Thymus (tissue), 11 donors: ENCODE data around the gene MAN2C1. TPM values are rescaled to one million over a fixed set of nuclear protein-coding genes. Genes with fewer than 3 reads are reported as not detected.
"Not testable (repeated sequence)": the region's sequence is repeated elsewhere in the genome, so short reads cannot be mapped to it uniquely, and the experiment has no call there.

ENCODE experiments used
- DNase-seq, 9 donors: peaks; one replicate each; pipeline ENCODE4 v3.0.0-alpha.2; 2013; ENCODE audit warnings: low spot score in 9 of 9, low read depth in 6 of 9, missing footprints in 1 of 9
- H3K27ac ChIP-seq, 2 donors: one replicate each; pipeline ENCODE4 v1.5.1; 2013; ENCODE audit warnings: control low read depth in 1 of 2, low read depth in 1 of 2, low read length in 1 of 2, mild to moderate bottlenecking in 1 of 2, moderate library complexity in 1 of 2
- H3K27me3 ChIP-seq, 2 donors: one replicate each; pipeline ENCODE4 v1.5.1; 2013; ENCODE audit warnings: low read length in 1 of 2; ENCODE audit not compliant: control insufficient read depth in 2 of 2, insufficient read depth in 1 of 2
- H3K36me3 ChIP-seq, 2 donors: one replicate each; pipeline ENCODE4 v1.5.1; 2013; ENCODE audit warnings: low read length in 1 of 2, mild to moderate bottlenecking in 1 of 2, moderate library complexity in 1 of 2; ENCODE audit not compliant: control insufficient read depth in 2 of 2, insufficient read depth in 2 of 2
- H3K4me1 ChIP-seq, 2 donors: one replicate each; pipeline ENCODE4 v1.5.1; 2013; ENCODE audit warnings: low read length in 2 of 2; ENCODE audit not compliant: control insufficient read depth in 2 of 2, insufficient read depth in 2 of 2
- H3K4me3 ChIP-seq, 2 donors: one replicate each; pipeline ENCODE4 v1.5.1; 2013; ENCODE audit warnings: low read length in 2 of 2, control low read depth in 1 of 2, mild to moderate bottlenecking in 1 of 2
- H3K9me3 ChIP-seq, 2 donors: one replicate each; pipeline ENCODE4 v1.5.1; 2013; ENCODE audit warnings: low read length in 1 of 2, mild to moderate bottlenecking in 1 of 2; ENCODE audit not compliant: control insufficient read depth in 2 of 2, insufficient read depth in 1 of 2
- WGBS: extraction: QIAGEN DNeasy Blood & Tissue Kit; methylation state at CpG from one replicate; pipeline ENCODE4 v1.1.7; 2013; 5-methylcytosine and 5-hydroxymethylcytosine counted together
- polyA plus RNA-seq: library from polyadenylated mRNA; stranded (reverse); fragments of 200-250 nt; gene quantifications from one replicate; pipeline ENCODE4 v1.2.3, GENCODE V29; 2013
- total RNA-seq: library from RNA; stranded (reverse); fragments of 120-200 nt; gene quantifications from one replicate; pipeline ENCODE4 v1.2.4, GENCODE V29; 2013
- donor health status: healthy.

The MAN2C1 gene
- total and polyA plus RNA-seq, 2 donors, result 64.3 to 280 TPM

DNA sequence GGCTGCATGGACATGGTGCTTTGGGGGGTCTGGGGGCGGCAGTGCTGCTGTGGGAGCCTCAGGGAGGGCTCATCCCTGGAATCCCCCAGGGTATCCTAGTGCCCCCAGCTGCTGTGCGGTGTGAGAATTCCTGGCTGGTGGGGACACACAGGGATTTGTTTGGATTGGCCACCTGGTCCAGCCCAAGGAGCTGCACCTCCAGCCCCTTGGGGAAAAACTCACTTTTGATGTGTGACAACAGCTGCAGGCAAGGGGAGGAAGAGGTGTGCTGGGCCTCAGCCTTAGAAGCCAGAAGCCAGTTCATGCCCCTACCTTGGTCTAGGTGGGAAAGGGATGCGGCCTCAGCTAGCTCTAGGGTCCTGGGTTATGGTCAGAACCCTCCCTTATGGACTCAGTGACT, 40.9 kb downstream of the MAN2C1 start:
- H3K4me3 ChIP-seq, result no peak overlapping the region
- no peak for DNase-seq
- no peaks in the 10 kb centered on the region for H3K9me3 ChIP-seq
- no peak overlapping the region for H3K27ac ChIP-seq
- no peaks in the 10 kb centered on the region for H3K36me3 ChIP-seq
- over 99% methylated on average over 3 of the region's 3 CpGs for WGBS
- no peaks in the 10 kb centered on the region for H3K27me3 ChIP-seq
- H3K4me1 ChIP-seq, result no peaks in the 10 kb centered on the region

DNA sequence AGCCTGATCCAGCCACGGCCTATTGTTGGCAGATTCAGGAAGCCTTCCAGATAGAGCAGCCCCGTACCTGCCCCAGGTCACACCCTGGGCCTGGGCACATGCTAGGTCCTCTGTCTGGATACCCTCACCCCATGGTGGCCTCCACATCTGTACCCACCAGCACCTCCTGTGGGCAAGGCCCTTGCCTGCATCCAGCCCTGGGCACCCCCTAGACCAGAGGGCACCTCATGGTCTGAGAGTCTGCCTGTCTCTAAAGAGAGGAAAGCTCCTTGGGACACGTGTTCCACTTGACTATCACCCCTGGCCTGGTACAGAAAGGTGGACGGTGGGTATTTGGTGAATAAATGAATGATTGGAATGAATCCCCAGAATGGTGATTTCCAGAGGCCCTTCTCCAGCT, 41.4 kb downstream of the MAN2C1 start:
- Histone ChIP-seq H3K4me3 (no peak overlapping the region), H3K27me3 (no peaks in the 10 kb centered on the region), H3K9me3 (no peaks in the 10 kb centered on the region), H3K36me3 (no peaks in the 10 kb centered on the region), H3K4me1 (no peaks in the 10 kb centered on the region), H3K27ac (no peak overlapping the region)
- WGBS, result 96% methylated on average over 4 of the region's 4 CpGs
- no peak for DNase-seq

GRCh38 chr15:75325922-75326321, 42.5 kb downstream of the MAN2C1 start:
- no peaks in the 10 kb centered on the region for H3K36me3 ChIP-seq
- over 99% methylated on average over 4 of the region's 4 CpGs for WGBS
- DNase-seq, result no peak
- no peaks in the 10 kb centered on the region for H3K27me3 ChIP-seq
- no peak overlapping the region for H3K27ac ChIP-seq
- no peak overlapping the region for H3K4me3 ChIP-seq
- H3K9me3 ChIP-seq, result no peaks in the 10 kb centered on the region
- no peaks in the 10 kb centered on the region for H3K4me1 ChIP-seq

DNA sequence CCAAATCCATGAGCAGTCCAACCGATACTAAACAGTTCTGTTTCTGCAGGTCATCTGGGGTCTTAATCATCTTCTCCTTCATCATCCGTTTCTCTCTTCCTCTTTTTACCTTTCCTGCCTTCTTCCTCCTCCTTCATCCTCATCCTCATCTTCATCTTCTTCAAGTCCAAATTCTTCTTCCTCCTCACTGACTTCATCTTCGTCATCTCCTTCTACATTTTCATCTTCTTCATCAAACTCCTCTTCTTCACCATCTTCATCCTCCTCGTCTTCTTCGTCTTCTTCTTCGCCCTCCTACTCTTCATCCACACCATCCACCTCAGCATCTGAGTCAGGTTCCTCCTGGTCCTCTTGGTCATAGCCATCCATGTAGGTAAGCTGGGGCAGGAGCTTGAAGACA, 46.7 kb downstream of the MAN2C1 start:
- no peak for DNase-seq
- WGBS, result 93% methylated on average over 6 of the region's 6 CpGs

GRCh38 chr15:75319231-75319897, 49.0 kb downstream of the MAN2C1 start:
- H3K27me3 ChIP-seq, H3K36me3 ChIP-seq, H3K27ac ChIP-seq, DNase-seq, H3K9me3 ChIP-seq, H3K4me3 ChIP-seq, H3K4me1 ChIP-seq: not testable (repeated sequence)
- 94% methylated on average over 5 of the region's 5 CpGs for WGBS

More for the DNA sequence above, 46.7 kb downstream of the MAN2C1 start:
- Histone ChIP-seq H3K27ac (no peak overlapping the region), H3K36me3 (no peaks in the 10 kb centered on the region), H3K9me3 (no peaks in the 10 kb centered on the region), H3K4me1 (no peaks in the 10 kb centered on the region), H3K4me3 (no peak overlapping the region), H3K27me3 (no peaks in the 10 kb centered on the region)

DNA sequence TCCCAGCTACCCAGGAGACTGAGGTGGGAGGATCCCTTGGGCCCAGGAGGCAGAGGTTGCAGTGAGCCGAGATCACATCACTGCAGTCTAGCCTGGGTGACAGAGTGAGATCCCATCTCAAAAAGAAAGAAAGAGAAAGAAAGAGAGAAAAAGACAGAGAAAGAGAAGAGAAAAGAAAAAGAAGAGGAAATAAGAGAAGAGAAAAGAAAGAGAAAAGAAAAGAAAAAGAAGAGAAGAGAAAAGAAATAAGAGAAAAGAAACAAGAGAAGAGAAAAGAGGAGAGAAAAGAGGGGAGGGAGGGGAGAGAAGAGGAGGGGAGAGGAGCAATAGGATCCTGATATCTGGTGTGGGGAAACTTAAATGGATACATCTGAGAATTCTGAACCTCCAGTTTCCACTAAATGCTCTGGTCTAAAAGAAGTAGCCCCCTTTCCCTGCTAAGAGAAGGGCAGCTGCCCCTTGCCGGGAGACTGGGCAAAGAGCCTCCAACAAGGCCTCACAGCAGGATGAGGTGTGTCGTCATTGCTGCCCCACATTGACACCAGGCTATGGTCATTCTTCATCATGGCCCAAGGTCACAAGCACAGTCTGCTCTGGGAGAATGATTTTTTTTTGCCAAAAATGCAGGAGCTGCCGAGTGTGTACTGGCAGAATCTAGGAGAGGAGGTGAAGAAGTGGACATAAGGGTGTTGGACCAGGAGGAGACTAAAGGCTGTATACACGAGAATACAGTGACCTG, 53.7 kb downstream of the MAN2C1 start:
- H3K27me3 ChIP-seq, result no peaks in the 10 kb centered on the region

DNA sequence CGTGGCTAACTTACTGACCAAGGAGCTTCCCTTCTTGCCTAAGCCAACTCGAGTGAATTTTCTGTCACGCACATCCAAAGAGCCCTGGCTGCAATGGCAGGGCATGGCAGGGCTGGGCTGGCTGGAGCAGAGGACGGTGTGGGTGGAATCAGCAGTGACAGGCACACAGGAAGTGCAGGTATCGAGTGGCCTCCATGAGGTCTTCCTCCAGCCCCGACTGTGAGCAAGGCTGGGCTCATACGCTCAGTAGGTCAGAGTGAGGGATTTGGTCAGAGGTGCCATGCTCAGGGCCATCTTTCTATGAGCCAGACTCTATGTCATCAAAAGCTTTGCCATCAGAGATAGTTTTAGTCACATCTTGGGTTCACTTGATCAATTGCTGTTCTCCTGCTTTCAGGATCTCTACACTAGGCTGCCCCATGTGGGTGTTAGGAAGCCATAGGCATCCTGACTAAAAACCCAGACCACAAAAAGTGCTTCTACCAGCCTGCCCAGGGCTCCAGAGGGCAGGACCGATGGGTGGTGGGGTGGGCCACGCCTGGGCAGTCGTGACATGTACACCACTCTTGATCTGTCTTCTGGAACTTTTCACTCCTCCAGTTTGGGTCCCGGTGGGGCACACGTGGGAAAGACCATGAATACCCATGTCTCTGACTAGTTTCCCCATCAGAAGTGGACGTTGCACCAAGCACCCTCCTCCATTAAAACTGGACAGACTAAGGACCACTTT, 55.1 kb downstream of the MAN2C1 start:
- H3K4me1 ChIP-seq, result no peaks in the 10 kb centered on the region
- H3K9me3 ChIP-seq, result no peaks in the 10 kb centered on the region
- no peak for DNase-seq
- peaks cover 0 to 3% of the 10 kb centered on the region in 2 donors for H3K27me3 ChIP-seq
- no peaks in the 10 kb centered on the region for H3K36me3 ChIP-seq
- H3K4me3 ChIP-seq, result no peak overlapping the region
- WGBS, result 97% methylated on average over 13 of the region's 13 CpGs
- no peak overlapping the region for H3K27ac ChIP-seq

More for the DNA sequence above, 53.7 kb downstream of the MAN2C1 start:
- Histone ChIP-seq H3K4me3 (no peak overlapping the region), H3K4me1 (no peaks in the 10 kb centered on the region), H3K27ac (no peak overlapping the region), H3K9me3 (no peaks in the 10 kb centered on the region), H3K36me3 (no peaks in the 10 kb centered on the region)
- DNase-seq, result no peak
- WGBS, result 95% methylated on average over 5 of the region's 5 CpGs

GRCh38 chr15:75312548-75312947, 55.9 kb downstream of the MAN2C1 start:
- not testable (repeated sequence) for H3K36me3 ChIP-seq, DNase-seq, H3K27ac ChIP-seq, H3K4me1 ChIP-seq, H3K4me3 ChIP-seq, H3K9me3 ChIP-seq, H3K27me3 ChIP-seq
- WGBS, result 100% methylated on average over 1 of the region's 1 CpG

- Histone ChIP-seq H3K36me3 (no peaks in the 10 kb centered on the region), H3K4me1 (no peaks in the 10 kb centered on the region), H3K27ac (no peak overlapping the region), H3K27me3 (peaks cover 0 to 11% of the 10 kb centered on the region in 2 donors), H3K4me3 (no peak overlapping the region), H3K9me3 (no peaks in the 10 kb centered on the region)
- DNase-seq, result no peak
These were observed 58.7 kb downstream of the MAN2C1 start for GRCh38 chr15:75309711-75310110.
